Measurements from ENCODE around the gene TFRC.
"Not testable (repeated sequence)": the region's sequence is repeated elsewhere in the genome, so short reads cannot be mapped to it uniquely, and the experiment has no call there.

The TFRC gene

GRCh38 chr3:196081002-196081833 lies 672 bp downstream of the TFRC start:
- DNase-seq (ENCODE audit: low read depth in 2 of 2) = peak; percentile 20 to 24

GRCh38 chr3:196080101-196080846 lies 1.6 kb downstream of the TFRC start:
- not testable (repeated sequence) for DNase-seq (ENCODE audit: low read depth in 2 of 2)

- no peak for DNase-seq (ENCODE audit: low read depth in 2 of 2)
Measured at GRCh38 chr3:196079682-196080081, 2.2 kb downstream of the TFRC start.

GRCh38 chr3:196075013-196075412 lies 6.9 kb downstream of the TFRC start:
- DNase-seq (ENCODE audit: low read depth in 2 of 2) = no peak

DNA sequence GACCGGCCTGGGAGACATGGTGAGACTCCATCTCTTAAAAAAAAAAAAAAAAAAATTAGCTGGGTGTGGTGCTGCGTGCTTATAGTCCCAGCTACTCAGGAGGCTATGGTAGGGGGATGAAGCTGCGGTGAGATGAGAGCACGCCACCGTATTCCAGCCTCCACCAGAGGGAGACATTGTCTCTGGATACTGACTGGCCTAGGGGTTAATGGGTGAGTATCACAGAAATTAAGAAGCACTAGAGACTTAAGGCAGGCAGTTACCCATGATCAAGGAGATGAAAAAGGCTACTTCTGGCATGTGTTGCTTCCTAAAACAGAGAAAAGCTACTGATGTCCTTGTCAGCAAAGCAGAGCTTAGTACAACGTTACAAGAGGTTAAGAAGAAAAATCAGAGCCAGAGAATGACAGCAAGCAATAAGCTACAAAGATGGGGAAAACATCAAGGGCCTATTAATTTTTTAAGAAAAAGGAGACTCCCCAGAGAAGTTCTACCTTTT lies 8.6 kb downstream of the TFRC start:
- peak; percentile 27 to 44 for DNase-seq (ENCODE audit: low read depth in 2 of 2)

- no peak for DNase-seq (ENCODE audit: low read depth in 2 of 2)
Measured at GRCh38 chr3:196072313-196072712, 9.6 kb downstream of the TFRC start.

- DNase-seq (ENCODE audit: low read depth in 2 of 2) = not testable (repeated sequence)
Measured at GRCh38 chr3:196068812-196069211, 13.1 kb downstream of the TFRC start.

- DNase-seq (ENCODE audit: low read depth in 2 of 2) = no peak
Measured at GRCh38 chr3:196067439-196067838, 14.5 kb downstream of the TFRC start.

DNA sequence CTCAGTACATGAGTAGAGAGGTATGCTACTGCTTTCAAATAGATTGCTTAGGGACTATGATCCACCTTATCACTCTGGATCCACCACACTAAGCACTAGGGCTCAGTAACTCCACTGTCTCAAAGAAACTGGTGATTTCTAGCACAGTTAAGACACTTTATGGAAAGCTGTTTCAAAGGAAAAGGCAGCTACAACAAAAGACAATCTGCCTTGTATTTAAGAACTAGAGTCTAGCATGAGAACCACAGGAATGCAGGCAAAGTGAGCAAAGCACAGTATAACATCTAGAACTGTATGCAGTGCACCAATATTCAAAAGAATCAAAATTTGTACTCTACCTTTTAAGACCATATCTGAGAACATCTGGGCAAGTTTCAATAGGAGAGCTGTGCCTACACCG lies 17.9 kb downstream of the TFRC start:
- DNase-seq (ENCODE audit: low read depth in 2 of 2) = no peak

DNA sequence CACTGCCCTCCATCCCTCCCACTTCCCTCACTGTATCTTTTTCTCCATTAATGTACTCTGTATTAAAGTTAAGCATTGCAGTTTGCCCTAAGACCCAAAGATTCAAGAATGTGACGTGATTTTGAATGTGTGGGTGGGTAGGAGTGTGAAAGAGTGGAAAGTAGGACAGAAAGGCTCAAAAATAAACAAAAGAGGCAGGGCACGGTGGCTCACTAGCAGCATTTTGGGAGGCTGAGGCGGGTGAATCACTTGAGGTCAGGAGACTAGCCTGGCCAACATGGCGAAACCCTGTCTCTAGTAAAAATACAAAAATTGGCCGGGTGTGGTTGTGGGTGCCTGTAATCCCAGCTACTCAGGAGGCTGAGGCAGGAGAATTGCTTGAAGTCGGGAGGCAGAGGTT lies 18.4 kb downstream of the TFRC start:
- no peak for DNase-seq (ENCODE audit: low read depth in 2 of 2)

- DNase-seq (ENCODE audit: low read depth in 2 of 2) = no peak
Measured at GRCh38 chr3:196063049-196063448, 18.8 kb downstream of the TFRC start.

DNA sequence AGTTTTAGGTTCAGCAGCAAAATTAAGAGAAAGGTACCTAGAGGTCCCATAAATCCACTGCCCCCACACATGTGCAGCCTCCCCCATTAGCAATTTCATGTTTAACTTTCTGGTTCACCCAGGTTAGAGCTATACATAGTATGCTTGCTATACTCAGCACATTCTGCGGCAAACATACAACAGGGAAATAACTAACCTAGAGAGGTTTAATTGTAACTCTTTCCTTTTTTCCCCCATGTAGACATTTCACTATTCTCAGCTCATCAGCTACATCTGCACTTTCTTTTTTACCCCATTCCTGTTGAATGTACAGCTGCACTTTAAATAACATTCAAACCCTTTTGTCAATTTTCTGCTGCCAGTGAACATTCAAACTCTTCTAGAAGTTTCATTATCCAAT lies 21.1 kb downstream of the TFRC start:
- no peak for DNase-seq (ENCODE audit: low read depth in 2 of 2)

GRCh38 chr3:196057760-196058331 lies 24.0 kb downstream of the TFRC start:
- no peak for DNase-seq (ENCODE audit: low read depth in 2 of 2)

GRCh38 chr3:196056371-196056770 lies 25.5 kb downstream of the TFRC start:
- not testable (repeated sequence) for DNase-seq (ENCODE audit: low read depth in 2 of 2)

- DNase-seq (ENCODE audit: low read depth in 2 of 2) = no peak
Measured at GRCh38 chr3:196055683-196056270, 26.1 kb downstream of the TFRC start.

GRCh38 chr3:196055240-196055639 lies 26.6 kb downstream of the TFRC start:
- no peak for DNase-seq (ENCODE audit: low read depth in 2 of 2)

DNA sequence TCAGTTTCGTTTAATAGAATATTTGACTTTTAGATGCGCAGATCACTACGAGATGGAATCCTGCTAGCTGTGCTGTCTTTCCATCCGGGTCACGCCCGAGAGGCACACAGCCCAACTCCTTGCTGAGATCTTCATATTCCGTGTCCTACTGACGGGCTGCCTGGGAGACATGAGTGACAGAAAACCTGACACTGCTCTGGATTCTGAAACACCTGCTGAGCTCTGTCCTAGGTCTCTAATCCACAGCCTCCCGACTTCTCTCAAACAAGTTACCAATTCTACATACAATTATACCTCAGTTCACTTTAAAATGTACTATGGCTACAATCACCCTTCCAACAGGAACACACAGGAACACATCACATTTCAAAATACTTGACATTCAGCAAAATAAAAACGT lies 27.2 kb downstream of the TFRC start:
- DNase-seq (ENCODE audit: low read depth in 2 of 2) = no peak

GRCh38 chr3:196053487-196053886 lies 28.4 kb downstream of the TFRC start:
- no peak for DNase-seq (ENCODE audit: low read depth in 2 of 2)

GRCh38 chr3:196051282-196052076 lies 30.4 kb downstream of the TFRC start:
- no peak for DNase-seq (ENCODE audit: low read depth in 2 of 2)

- no peak for DNase-seq (ENCODE audit: low read depth in 2 of 2)
Measured at GRCh38 chr3:196050597-196050996, 31.3 kb downstream of the TFRC start.

DNA sequence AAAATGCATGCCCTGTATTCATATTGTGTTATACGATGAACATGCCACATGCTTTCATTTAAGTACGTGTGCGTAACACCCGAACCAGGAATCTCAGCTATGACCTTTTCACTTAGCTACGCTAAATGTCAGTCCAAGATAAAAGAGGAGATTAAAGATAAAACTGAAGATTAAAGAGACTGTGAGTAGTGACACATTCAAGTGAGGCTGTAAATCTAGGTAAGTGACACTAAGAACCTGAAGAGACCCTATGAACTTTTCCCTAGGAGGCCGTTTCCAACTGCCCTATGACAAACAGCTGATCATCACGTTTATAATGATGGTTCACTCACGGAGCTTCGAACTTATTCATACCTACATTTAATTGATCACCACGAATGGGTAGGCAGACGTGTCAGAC lies 32.2 kb downstream of the TFRC start:
- no peak for DNase-seq (ENCODE audit: low read depth in 2 of 2)

Measured in activated CD8-positive, alpha-beta memory T cell treated with anti-CD3 and anti-CD28 coated beads for 4 hours (primary cell).